DMS114 treated with DMSO at 0.1 percent for 48 hours (cell line): ENCODE results near the gene ERCC1.

ENCODE experiments used
- DNase-seq: peaks from one replicate; lab custom pipeline; 2025; ENCODE audit not compliant: unreplicated experiment; lab: John Stamatoyannopoulos, UW

The ERCC1 gene

DNA sequence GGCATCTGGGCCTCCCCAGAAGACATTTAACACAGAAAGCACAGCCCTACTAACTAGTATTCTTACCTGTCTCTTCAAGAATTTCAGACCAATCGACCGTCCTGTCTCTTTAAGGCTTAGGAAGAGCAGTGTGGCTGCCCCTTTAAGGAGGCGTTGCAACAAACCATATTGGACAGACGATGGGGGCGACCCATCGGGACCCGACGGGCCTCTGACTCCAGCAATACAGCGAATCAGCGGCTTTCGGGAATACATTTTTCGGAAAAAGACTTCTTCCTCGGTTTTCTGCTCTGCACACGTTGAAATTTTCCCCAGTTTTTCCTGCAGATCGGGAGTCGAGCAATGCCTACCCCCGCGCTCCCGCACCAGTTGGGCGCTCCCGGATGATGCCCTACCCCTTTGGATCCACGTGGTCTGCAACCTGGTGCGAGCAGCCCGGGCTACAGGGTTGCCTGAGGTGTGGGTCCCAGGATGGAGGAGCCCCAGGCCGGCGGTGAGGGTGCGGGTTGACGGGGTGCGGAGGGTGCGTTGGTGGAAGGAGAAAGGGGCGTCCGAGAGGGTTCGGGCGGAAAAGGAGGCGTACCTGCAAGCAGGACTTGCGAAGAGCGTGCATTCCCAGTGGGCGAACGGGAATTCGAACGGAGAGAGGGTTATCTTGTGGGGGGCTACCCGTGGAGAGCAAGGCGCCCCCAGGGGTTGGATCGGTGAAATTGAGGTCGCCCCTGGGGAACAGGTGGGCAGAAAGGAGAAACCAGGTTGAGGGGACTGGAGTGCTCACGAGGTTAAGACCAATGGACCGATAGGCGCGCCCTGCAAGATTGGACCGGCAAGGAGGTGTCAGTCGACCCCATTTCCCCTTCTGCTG, 17.3 kb downstream of the ERCC1 start, which contains the start of gene POLR1G:
Gene POLR1G (plus strand): TSS at position 419 of the 865 bp plus-strand sequence. CDS start 53 bp downstream, at position 472.
- peak; percentile 73 for DNase-seq

DNA sequence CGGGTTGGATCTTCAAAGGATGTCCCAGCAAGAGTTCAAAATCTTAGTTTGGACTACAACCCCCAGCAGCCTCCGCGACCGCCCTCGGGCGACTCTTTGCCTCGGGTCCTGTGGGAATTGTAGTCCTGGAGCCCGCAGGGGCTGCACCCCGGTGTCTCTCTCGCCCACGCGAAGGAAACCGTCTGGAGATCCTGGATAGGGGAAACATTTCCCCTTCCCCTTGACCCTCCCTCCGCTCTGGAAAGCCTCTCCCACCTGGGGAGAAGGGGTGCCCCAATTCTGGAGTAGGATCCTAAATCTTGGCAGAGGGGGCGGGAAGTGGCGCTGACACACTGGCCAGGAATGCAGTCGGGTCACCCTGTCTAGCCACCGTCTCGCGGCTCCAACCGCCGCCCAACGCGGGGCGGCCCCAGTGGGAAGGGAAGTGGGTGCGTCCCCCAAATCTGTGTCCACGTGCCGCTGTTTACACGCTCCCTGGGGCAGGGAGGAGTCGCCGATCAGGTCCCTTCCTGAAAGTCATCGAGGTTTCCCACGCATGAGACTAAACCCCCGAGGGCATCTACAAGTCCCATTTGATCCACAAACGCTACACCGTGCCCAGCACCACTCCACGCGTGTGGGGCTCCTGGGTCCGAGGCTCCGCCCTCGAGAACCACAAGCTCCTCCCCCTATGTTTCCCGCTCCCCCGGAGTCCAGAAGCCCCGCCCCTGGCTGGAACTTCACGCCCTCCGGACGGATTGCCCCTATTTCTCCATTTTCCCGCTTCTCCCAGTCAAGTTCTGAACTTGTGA, 18.1 kb downstream of the ERCC1 start:
- DNase-seq = peak; percentile 70

DNA sequence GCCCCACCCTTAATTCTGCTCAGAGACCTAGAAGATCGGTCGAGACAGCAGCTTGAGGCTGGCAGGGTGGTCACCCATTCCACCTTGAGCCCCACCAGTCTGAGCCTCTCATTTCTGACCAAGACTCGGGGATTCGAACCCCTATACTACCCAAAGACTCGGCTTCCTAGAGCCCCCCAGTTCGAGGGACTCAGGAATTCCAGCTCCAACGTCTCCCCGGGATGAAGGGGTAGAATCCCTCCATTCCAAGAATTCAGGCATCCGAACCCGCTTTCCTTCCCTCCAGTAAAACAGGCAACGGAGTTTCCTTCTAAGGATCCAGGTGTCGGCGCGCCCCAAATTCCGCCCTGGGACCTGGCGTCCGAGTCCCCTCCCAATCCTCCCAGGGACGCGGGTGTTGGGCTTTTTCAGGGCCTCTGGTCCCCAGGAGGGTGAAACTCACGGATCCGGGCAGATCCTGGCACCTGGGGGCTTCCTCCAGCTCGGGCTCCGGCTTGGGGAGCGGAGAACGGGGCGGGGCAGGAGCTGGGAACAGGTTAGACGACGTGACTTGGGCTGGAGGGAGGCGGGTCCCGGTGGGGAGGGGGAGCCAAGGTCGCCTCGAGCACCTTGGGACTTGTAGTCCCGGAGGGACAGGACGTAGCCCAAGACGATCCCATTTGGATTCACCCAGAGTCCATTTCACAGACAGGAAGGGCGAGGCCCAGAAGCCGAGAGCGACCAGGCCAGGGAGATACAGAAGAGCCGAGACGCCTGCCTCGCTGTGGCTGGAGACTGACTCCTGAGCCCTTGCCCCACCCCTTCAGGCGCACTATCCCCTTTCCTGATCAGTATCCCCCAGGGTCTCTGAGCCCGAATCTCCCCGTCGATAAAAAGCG, 18.9 kb downstream of the ERCC1 start, which contains the start of gene PPP1R13L:
Gene PPP1R13L (minus strand): TSS at position 513 of the 878 bp plus-strand sequence. CDS start 6,751 bp downstream, outside the sequence.
- no peak for DNase-seq

GRCh38 chr19:45403781-45404556, 19.7 kb downstream of the ERCC1 start:
- DNase-seq = no peak

- DNase-seq = no peak
Observed at GRCh38 chr19:45403272-45403671, 20.4 kb downstream of the ERCC1 start.

GRCh38 chr19:45402298-45403061, 21.2 kb downstream of the ERCC1 start:
- no peak for DNase-seq

- DNase-seq = no peak
Observed at GRCh38 chr19:45401815-45402214, 21.9 kb downstream of the ERCC1 start.

GRCh38 chr19:45400192-45400591, 23.5 kb downstream of the ERCC1 start:
- DNase-seq = no peak

DNA sequence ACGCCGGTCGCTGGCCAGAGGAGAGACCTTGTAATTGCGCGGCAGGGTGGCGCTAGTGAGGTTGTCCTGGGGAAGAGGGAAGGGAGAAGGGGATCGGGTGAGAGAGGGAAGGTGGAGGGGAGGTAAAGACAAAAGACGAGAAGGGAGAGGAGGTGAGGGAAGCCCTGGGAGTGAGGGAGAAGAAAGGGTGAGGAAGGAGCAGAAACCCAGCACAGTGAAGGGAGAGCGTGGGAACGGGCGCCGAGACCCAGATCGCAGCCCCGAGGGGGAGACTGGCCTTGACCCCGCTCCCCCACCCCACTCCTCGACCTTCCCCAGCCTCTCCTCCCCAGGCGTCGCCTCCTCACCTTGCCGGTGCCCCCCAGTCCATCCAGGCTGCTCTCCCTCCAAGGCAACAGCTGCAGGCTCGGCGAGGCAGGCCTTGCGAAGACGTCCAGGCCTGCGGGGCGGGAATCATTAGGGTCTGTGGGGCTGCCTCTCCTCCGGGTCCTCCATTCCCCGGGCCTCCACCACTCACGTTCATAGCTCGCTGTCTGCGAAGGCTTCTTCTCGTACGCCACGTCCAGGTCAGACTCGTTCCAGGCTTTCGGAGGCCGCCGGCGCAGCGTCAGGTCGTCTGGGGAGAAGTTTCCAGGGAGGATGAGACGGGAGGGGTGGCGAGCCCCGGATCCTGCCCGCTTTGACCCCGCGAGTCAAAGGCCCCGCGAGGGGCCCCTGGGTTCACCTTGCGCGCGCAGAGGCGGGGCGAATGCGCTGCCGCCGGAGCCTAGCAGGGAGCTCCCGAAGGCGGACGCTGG, 27.7 kb downstream of the ERCC1 start:
- no peak for DNase-seq

DNA sequence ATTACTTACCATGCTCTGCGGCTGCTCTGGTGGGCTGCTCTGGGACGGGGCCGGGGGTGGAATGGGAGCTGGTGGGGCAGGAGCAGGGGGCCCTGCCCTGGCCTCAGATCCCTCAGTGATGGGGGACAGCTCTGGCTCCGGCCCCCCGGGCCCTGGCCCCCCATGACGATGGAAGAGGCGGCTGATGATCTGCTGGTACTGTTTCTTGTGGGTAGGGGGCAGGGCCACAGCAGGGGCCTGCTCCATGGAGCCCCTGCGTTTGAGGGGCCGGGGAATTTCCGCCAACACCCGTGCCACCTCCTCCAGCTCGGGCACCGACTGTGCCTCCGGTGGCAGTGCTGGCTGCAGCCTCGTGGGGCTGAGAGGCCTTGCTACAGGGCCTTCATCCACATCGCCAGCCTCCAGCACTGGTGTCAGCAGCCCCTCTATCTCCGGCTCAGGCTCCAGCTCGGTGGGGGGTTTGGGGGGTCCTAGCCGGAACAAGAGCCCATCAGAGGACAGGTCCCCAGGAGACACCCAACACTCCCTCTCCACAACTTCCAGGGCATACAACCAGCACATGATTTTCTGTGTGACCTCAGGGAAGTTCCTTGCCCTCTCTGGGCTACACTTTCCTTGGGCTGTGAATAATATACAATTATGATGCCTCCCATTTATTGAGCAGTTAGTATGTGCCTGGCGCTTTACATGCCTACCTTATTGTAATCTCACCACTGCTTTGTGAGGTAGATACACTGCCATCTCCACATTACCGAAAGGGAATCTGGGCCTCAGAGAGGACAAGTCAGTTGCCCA, 31.6 kb downstream of the ERCC1 start:
- DNase-seq = no peak

DNA sequence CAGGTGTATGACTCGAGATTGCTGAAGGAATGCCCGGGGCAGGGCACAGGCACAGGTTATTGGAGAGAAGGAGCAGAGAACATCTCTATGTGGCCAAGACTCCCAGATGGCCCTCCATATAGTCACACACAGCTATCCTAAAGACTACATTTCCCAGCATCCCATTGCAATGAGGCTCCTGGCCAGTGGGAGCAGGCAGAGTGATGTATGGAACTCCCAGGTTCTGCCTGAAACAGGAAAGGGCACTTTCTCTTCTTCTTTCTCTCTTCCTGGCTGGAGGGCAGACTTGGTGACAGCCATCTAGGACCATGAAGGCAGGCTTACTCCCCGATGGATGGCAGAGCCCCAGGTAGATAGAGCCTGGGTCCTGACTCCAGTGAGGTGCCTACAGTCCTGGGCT, 32.4 kb downstream of the ERCC1 start:
- peak; percentile 25 for DNase-seq

DNA sequence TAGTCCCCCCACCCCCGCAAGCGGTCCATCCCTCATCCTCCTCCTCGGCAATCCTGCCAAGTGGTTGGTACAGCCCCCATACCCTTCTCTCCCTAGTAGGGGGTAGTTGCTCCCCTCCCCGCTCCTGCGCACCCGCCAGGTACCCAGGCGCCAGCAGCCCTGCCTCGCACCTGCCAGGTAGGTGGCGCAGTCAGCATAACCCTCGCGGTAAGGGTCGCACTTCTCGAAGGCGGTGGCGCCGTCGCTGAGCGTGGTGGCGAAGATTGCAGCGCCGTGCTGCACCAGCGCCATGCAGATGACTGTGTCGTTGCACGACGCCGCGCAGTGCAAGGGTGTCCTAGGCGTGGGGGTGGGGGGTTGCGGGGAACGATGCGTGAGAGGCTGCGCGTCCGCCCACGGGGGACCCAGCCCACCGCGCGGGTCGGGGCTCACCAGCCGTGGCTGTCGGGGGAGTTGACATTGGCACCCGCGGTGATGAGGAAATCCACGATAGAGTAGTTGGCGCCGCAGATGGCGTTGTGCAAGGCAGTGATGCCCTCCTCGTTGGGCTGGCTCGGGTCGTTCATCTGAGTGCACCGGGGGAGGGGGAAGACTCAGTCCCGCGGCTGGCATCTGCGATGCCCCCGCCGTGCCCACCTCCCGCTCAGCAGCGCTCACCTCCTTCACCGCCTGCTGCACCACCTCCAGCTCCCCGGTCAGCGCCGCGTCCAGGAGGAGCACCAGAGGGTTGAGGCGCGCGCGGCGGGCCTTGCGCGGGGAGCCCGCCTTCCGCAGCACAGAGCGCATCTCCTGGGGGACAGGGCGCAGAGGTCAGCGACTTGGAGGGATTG, 38.1 kb downstream of the ERCC1 start:
- no peak for DNase-seq

- no peak for DNase-seq
Observed at GRCh38 chr19:45382426-45382825, 41.3 kb downstream of the ERCC1 start.

DNA sequence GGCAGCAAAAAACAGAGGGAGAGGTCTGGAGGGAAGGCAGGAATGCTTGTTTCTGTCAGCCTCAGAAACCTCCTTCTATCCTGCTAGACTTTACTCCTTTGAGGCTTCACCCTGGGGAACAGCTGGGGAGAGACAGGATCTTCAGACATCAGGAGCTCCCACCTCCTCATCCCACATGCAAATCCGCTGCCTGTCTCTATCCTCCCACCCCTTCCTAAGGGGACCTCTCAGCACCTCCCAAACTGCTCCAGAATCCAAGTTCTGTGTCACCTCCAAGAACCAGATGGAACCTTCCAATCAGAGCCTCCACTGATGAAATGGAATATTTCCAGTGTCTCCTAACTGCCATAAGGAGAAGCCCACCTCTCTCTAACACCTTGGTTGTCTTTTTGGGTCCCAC, 43.6 kb downstream of the ERCC1 start:
- DNase-seq = no peak

- no peak for DNase-seq
Observed at GRCh38 chr19:45376045-45376724, 47.5 kb downstream of the ERCC1 start.
